Measurements from ENCODE around the gene DLG2.

DNA sequence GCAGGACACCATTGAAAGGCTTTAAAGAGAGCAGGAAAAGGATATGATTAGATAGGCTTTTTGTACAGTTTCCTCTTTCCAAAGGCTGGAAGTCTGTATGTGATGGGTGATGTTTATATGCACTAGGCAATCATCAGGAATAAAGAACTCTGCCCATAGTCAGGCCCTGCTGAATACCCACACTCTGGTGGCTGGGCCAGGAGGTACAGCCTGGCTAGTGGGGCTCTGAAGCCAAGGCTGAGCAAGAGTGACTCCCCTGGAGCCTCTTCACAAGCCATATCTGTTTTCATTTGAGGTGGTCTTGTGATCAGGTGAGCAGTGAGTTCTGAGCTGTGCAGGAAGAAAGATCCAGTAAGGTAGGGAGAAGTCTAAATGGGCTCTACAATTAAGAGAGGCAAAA, 1801.1 kb downstream of the DLG2 start:
- TF ChIP-seq CTCF (IDR thresholded peaks at IDR 0.05) (no peak), POLR2AphosphoS5 (IDR thresholded peaks at IDR 0.05) (no peak), EP300 (IDR thresholded peaks at IDR 0.05) (no peak)

All from suprapubic skin (tissue), 4 donors.